HG02981 (cell line): ENCODE measurements around the gene FCER1G.
"Not testable (repeated sequence)": the region's sequence is repeated elsewhere in the genome, so short reads cannot be mapped to it uniquely, and the experiment has no call there.

Experiments
- ATAC-seq: cut with Tn5 transposase; IDR thresholded peaks from one replicate; pipeline ENCODE4 v1.9.1; 2021; ENCODE audit warnings: mild to moderate bottlenecking, moderate library complexity; ENCODE audit not compliant: unreplicated experiment

FCER1G gene

GRCh38 chr1:161201836-161202712, 13.0 kb upstream of the FCER1G start, which contains the start of gene NDUFS2:
Gene NDUFS2 (plus strand): TSS chr1:161202367. CDS start chr1:161202386, 19 bp downstream.
- peak; percentile 97 for ATAC-seq

- no peak for ATAC-seq
These were observed 8.5 kb upstream of the FCER1G start for GRCh38 chr1:161206411-161207140.

GRCh38 chr1:161207173-161207572, 7.9 kb upstream of the FCER1G start:
- ATAC-seq: no peak

GRCh38 chr1:161209790-161210409, 5.2 kb upstream of the FCER1G start:
- ATAC-seq: no peak

- ATAC-seq: no peak
These were observed 726 bp upstream of the FCER1G start for GRCh38 chr1:161214369-161214768.

GRCh38 chr1:161216945-161217712, 2.0 kb downstream of the FCER1G start:
- ATAC-seq: peak; percentile 88

GRCh38 chr1:161217831-161218230, 2.7 kb downstream of the FCER1G start:
- ATAC-seq: no peak

- ATAC-seq: no peak
These were observed 3.4 kb downstream of the FCER1G start for GRCh38 chr1:161218301-161219077.

- ATAC-seq: no peak
These were observed 4.2 kb downstream of the FCER1G start for GRCh38 chr1:161219078-161219892.

GRCh38 chr1:161220002-161220401, 4.9 kb downstream of the FCER1G start:
- no peak for ATAC-seq

- no peak for ATAC-seq
These were observed 7.3 kb downstream of the FCER1G start for GRCh38 chr1:161222175-161223019.

GRCh38 chr1:161223805-161224694, 9.0 kb downstream of the FCER1G start:
- ATAC-seq: no peak

GRCh38 chr1:161224695-161225087, 9.6 kb downstream of the FCER1G start:
- ATAC-seq: not testable (repeated sequence)

- ATAC-seq: no peak
These were observed 10.1 kb downstream of the FCER1G start for GRCh38 chr1:161225178-161225533.

- ATAC-seq: peak; percentile 96
These were observed 10.6 kb downstream of the FCER1G start, which contains the start of gene TOMM40L for GRCh38 chr1:161225534-161226319. Gene TOMM40L (plus strand): TSS chr1:161226060. CDS start chr1:161226490, 430 bp downstream.

- ATAC-seq: no peak
These were observed 11.2 kb downstream of the FCER1G start for GRCh38 chr1:161226320-161226711.
